NCI-H1417 (cell line): ENCODE results near the gene RHBDL1.
A peak's percentile ranks its signal among the peaks of the same experiment; 100 is the strongest.

Experiments used
- DNase-seq, 3 experiments: peaks; one replicate each; lab custom pipeline; 2025; lab: John Stamatoyannopoulos, UW

Gene RHBDL1

GRCh38 chr16:672851-673250, 2.6 kb upstream of the RHBDL1 start:
- DNase-seq, result no peak

GRCh38 chr16:673399-673991, 2.0 kb upstream of the RHBDL1 start:
- no peak for DNase-seq

GRCh38 chr16:674214-674881, 1.1 kb upstream of the RHBDL1 start:
- no peak for DNase-seq

- no peak for DNase-seq
Observed at GRCh38 chr16:675884-676564, 553 bp downstream of the RHBDL1 start.

- DNase-seq, result peak in 1 of 3 experiments; percentile 46
Observed at GRCh38 chr16:676565-676902, 1.1 kb downstream of the RHBDL1 start.

- DNase-seq, result peak; percentile 87 to 94 (median 89)
Observed at GRCh38 chr16:676913-677312, 1.4 kb downstream of the RHBDL1 start.

- DNase-seq, result peak; percentile 83 to 89 (median 87)
Observed at GRCh38 chr16:677316-678190, 2.1 kb downstream of the RHBDL1 start.

- no peak for DNase-seq
Observed at GRCh38 chr16:678209-678857, 2.9 kb downstream of the RHBDL1 start.

GRCh38 chr16:678858-679813, 3.7 kb downstream of the RHBDL1 start:
- peak; percentile 78 to 86 (median 80) for DNase-seq

GRCh38 chr16:679814-680624, 4.5 kb downstream of the RHBDL1 start, which contains the start of gene STUB1:
Gene STUB1 (plus strand): TSS chr16:680410. CDS start chr16:680526, 116 bp downstream.
- peak; percentile 80 to 91 (median 90) for DNase-seq

- DNase-seq, result no peak
Observed at GRCh38 chr16:680625-680945, 5.1 kb downstream of the RHBDL1 start.

GRCh38 chr16:680967-681745, 5.7 kb downstream of the RHBDL1 start:
- DNase-seq, result peak in 1 of 3 experiments; percentile 32

GRCh38 chr16:681746-682427, 6.4 kb downstream of the RHBDL1 start:
- DNase-seq, result no peak

GRCh38 chr16:682493-683395, 7.3 kb downstream of the RHBDL1 start:
- DNase-seq, result no peak

- no peak for DNase-seq
Observed at GRCh38 chr16:683396-684070, 8.1 kb downstream of the RHBDL1 start.

GRCh38 chr16:684071-684794, 8.8 kb downstream of the RHBDL1 start, which contains the start of gene JMJD8:
Gene JMJD8 (minus strand): TSS chr16:684334. CDS start chr16:684319, 15 bp downstream.
- DNase-seq, result peak; percentile 95 to 99 (median 97)
